Chondrocyte (in vitro differentiated cells): ENCODE results near the gene DIAPH2. TPM values are rescaled to one million over a fixed set of nuclear protein-coding genes. Genes with fewer than 3 reads are reported as not detected.

Experiments used
- DNase-seq: peaks from one replicate; pipeline ENCODE4 v3.0.0; 2021; ENCODE audit warnings: mixed read lengths, low spot score
- H3K27ac Mint-ChIP-seq: one replicate; pipeline ENCODE4 v1.8.0; 2021; ENCODE audit warnings: mild to moderate bottlenecking, moderate library complexity, mixed read lengths; ENCODE audit not compliant: unreplicated experiment
- H3K27me3 Mint-ChIP-seq: 2 replicates; pipeline ENCODE4 v1.8.0; 2021; ENCODE audit warnings: low read depth, mixed read lengths
- H3K36me3 Mint-ChIP-seq: 2 replicates; pipeline ENCODE4 v1.8.0; 2021; ENCODE audit warnings: low read depth, mixed read lengths
- H3K4me1 Mint-ChIP-seq: 2 replicates; pipeline ENCODE4 v1.8.0; 2021; ENCODE audit warnings: low read depth, mild to moderate bottlenecking, mixed read lengths
- H3K4me3 Mint-ChIP-seq: one replicate; pipeline ENCODE4 v1.8.0; 2021; ENCODE audit warnings: mild to moderate bottlenecking, moderate library complexity, mixed read lengths; ENCODE audit not compliant: unreplicated experiment
- H3K9me3 Mint-ChIP-seq: 2 replicates; pipeline ENCODE4 v1.8.0; 2021; ENCODE audit warnings: low read depth, mixed read lengths
- CTCF ChIP-seq: fragments of 200-600 bp; sonication (generic); IDR thresholded peaks from 2 replicates; pipeline ENCODE4 v1.5.0; 2021; ENCODE audit warnings: antibody characterized with exemption, mild to moderate bottlenecking, moderate library complexity
- total RNA-seq: library from RNA; stranded (reverse); gene quantifications from 3 replicates; pipeline ENCODE4 v1.2.1, GENCODE V29; 2021

The DIAPH2 gene
- total RNA-seq, 1 donor from 2014 or later = 14.5 TPM

- H3K36me3 Mint-ChIP-seq = no peaks in the 10 kb centered on the region
- H3K4me3 Mint-ChIP-seq = no peak overlapping the region
- no peak for DNase-seq
- H3K27me3 Mint-ChIP-seq = no peaks in the 10 kb centered on the region
- no peak for TF ChIP-seq CTCF
- no peaks in the 10 kb centered on the region for H3K4me1 Mint-ChIP-seq
- H3K27ac Mint-ChIP-seq = no peak overlapping the region
- no peaks in the 10 kb centered on the region for H3K9me3 Mint-ChIP-seq
Measured at GRCh38 chrX:97363843-97364242, 679.2 kb downstream of the DIAPH2 start.

GRCh38 chrX:97366237-97366636 lies 681.6 kb downstream of the DIAPH2 start:
- TF ChIP-seq CTCF = no peak
- no peaks in the 10 kb centered on the region for H3K4me1 Mint-ChIP-seq
- H3K9me3 Mint-ChIP-seq = no peaks in the 10 kb centered on the region
- no peak for DNase-seq
- no peak overlapping the region for H3K27ac Mint-ChIP-seq
- no peaks in the 10 kb centered on the region for H3K27me3 Mint-ChIP-seq
- no peaks in the 10 kb centered on the region for H3K36me3 Mint-ChIP-seq
- no peak overlapping the region for H3K4me3 Mint-ChIP-seq

- DNase-seq = no peak
- Mint-ChIP-seq H3K4me3 (no peak overlapping the region), H3K27ac (no peak overlapping the region), H3K4me1 (no peaks in the 10 kb centered on the region), H3K9me3 (no peaks in the 10 kb centered on the region), H3K36me3 (no peaks in the 10 kb centered on the region), H3K27me3 (no peaks in the 10 kb centered on the region)
- TF ChIP-seq CTCF = no peak
Measured at GRCh38 chrX:97367125-97367524, 682.5 kb downstream of the DIAPH2 start.

GRCh38 chrX:97369947-97370346 lies 685.3 kb downstream of the DIAPH2 start:
- Mint-ChIP-seq H3K36me3 (no peaks in the 10 kb centered on the region), H3K27me3 (peaks cover 2% of the 10 kb centered on the region), H3K9me3 (no peaks in the 10 kb centered on the region), H3K4me1 (no peaks in the 10 kb centered on the region), H3K4me3 (no peak overlapping the region), H3K27ac (no peak overlapping the region)
- DNase-seq = no peak
- TF ChIP-seq CTCF = no peak

- Mint-ChIP-seq H3K27me3 (peaks cover 2% of the 10 kb centered on the region), H3K4me1 (no peaks in the 10 kb centered on the region), H3K27ac (no peak overlapping the region), H3K9me3 (no peaks in the 10 kb centered on the region), H3K4me3 (no peak overlapping the region), H3K36me3 (no peaks in the 10 kb centered on the region)
- no peak for TF ChIP-seq CTCF
- DNase-seq = no peak
Measured at GRCh38 chrX:97372001-97372766, 687.5 kb downstream of the DIAPH2 start.
